AG04450 (cell line): ENCODE measurements around the gene ZNF512B. TPM values are rescaled to one million over a fixed set of nuclear protein-coding genes. Genes with fewer than 3 reads are reported as not detected.
"Not testable (repeated sequence)": the region's sequence is repeated elsewhere in the genome, so short reads cannot be mapped to it uniquely, and the experiment has no call there.

ENCODE experiments used
- CTCF ChIA-PET: fragments of 300-600, 350-600 bp; formaldehyde crosslinking; extraction: SDS; loops from one replicate; lab custom pipeline; 2022; ENCODE audit warnings: antibody characterized with exemption, inconsistent platforms; lab: Charles Lee
- POLR2A ChIA-PET: fragments of 350-600 bp; formaldehyde crosslinking; extraction: SDS; loops from one replicate; lab custom pipeline; 2021; ENCODE audit warnings: antibody characterized with exemption, inconsistent platforms; lab: Yijun Ruan, JAX
- DNase-seq: peaks from one replicate; pipeline ENCODE4 v3.0.0-alpha.2; 2011; ENCODE audit warnings: low read depth, low spot score
- H3K27ac ChIP-seq: one replicate; pipeline ENCODE4 v1.5.1; 2012; ENCODE audit warnings: low read depth, low read length, control low read depth
- H3K27me3 ChIP-seq: one replicate; pipeline ENCODE4 v1.6.0; 2012; ENCODE audit warnings: low read length; ENCODE audit not compliant: control insufficient read depth, insufficient read depth
- H3K4me3 ChIP-seq: 2 replicates; pipeline ENCODE4 v1.5.1; 2011; ENCODE audit warnings: mild to moderate bottlenecking, low read depth, low read length, control low read depth
- H3K9me3 ChIP-seq: 2 replicates; pipeline ENCODE4 v1.5.1; 2012; ENCODE audit warnings: low read length; ENCODE audit not compliant: control insufficient read depth, insufficient read depth
- CTCF ChIP-seq: IDR thresholded peaks from 2 replicates; pipeline ENCODE4 v1.5.1; 2011; ENCODE audit warnings: low read depth, low read length, control low read depth, inconsistent platforms
- polyA plus RNA-seq: library from polyadenylated mRNA; depleted of rRNA; stranded (reverse); fragments of >200 nt; gene quantifications from 2 replicates; pipeline ENCODE4 v1.2.3, GENCODE V29; 2011

The ZNF512B gene
- polyA plus RNA-seq, 1 experiment, result 4.0 TPM

- Histone ChIP-seq H3K27ac (peak overlapping the region; percentile 57), H3K9me3 (no peaks in the 10 kb centered on the region; the same call in 1 of the 2 replicates), H3K4me3 (peak overlapping the region; percentile 56), H3K27me3 (no peaks in the 10 kb centered on the region)
- ChIA-PET POLR2A (no interaction called here), CTCF (interaction anchor here (0.8 kb wide), 1 partner anchor 203 kb away, joined by 3 read pairs; no protein-coding TSS in a partner anchor)
- no peak for DNase-seq
- no peak for TF ChIP-seq CTCF
Observed at GRCh38 chr20:63978319-63979228, 8.8 kb upstream of the ZNF512B start.

DNA sequence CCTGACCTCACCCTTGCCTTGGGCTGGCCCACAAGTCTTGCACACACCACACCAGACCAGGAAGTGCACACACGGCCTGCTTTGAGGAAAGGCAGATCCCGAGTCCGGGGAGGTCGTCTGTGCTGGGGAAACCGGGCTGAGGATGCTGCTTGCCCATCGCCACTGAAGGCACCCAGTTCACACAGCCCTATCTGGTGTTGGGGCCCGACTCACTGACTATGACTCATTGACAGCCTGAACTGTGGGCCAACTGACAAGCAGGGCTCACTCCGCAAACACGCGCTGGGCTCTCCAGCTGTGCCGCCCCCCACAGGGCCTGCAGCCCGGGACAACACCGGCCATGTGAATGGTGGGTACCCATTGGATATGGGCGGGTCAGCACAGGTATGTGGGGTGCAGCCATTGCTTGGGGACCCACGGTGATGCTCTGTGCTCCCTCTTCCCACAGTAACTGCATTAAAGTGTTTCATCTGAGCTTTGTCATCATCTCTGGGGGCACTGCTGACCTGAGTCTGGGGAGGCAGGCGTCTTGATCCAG lies 8.1 kb upstream of the ZNF512B start:
- no peaks in the 10 kb centered on the region; the same call in 1 of the 2 replicates for H3K9me3 ChIP-seq
- TF ChIP-seq CTCF, result no peak
- H3K27ac ChIP-seq, result peak overlapping the region; percentile 57
- no peaks in the 10 kb centered on the region for H3K27me3 ChIP-seq
- DNase-seq, result peak; percentile 41
- POLR2A ChIA-PET, result interaction anchor here (0.8 kb wide), 1 partner anchor 113 kb away, joined by 3 read pairs; the partner anchor contains the start of gene TPD52L2
- H3K4me3 ChIP-seq, result no peak overlapping the region
- CTCF ChIA-PET, result interaction anchor here (0.6 to 0.8 kb wide), 2 partner anchors 186 to 202 kb away, joined by 3 to 5 read pairs; no protein-coding TSS in a partner anchor

DNA sequence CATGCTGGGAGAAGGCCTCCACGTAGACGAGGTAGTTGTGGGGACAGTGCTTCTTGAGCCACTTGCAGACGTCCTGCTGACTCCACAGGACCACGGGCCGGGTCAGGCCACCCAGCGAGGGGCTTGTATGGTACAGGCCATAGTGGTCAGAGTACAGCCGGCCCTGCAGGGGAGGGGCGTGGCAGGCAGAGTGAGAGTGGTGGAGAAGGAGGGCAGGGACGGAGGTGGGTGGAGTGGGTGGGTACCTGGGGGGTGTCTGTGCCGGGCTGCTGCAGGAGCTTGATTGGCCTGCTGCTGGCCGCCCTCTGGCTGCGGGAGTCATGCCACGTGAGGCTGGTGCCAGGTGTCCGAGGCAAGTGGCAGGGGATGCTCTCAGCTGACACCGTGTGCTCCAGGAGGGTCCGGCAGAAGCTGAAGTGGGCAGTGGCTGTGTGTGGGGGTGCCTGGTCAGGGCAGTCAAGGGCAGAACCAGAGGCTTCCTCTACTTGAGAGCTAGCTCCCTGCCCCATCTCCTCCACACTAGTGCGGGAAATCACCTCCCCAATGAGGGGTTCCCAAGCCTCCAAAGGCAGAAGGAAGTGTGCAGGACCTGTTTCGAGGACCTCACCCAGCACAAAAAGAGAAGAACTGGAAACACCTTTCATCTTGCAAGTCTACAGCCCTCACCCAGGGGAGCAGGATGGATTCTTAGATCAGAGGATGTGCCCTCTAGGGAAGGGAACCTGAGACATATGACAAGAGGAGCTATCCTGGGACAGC lies 7.4 kb upstream of the ZNF512B start:
- H3K27ac ChIP-seq, result no peak overlapping the region
- CTCF ChIA-PET, result interaction anchor here (0.6 kb wide), 1 partner anchor 186 kb away, joined by 5 read pairs; no protein-coding TSS in a partner anchor
- TF ChIP-seq CTCF, result no peak
- POLR2A ChIA-PET, result interaction anchor here (0.8 kb wide), 1 partner anchor 112 kb away, joined by 3 read pairs; the partner anchor contains the start of gene TPD52L2
- DNase-seq, result no peak
- no peaks in the 10 kb centered on the region for H3K27me3 ChIP-seq
- no peaks in the 10 kb centered on the region; the same call in 1 of the 2 replicates for H3K9me3 ChIP-seq
- H3K4me3 ChIP-seq, result no peak overlapping the region

GRCh38 chr20:63976511-63976910 lies 6.8 kb upstream of the ZNF512B start:
- CTCF ChIA-PET, H3K4me3 ChIP-seq, H3K9me3 ChIP-seq, H3K27me3 ChIP-seq, POLR2A ChIA-PET, DNase-seq, H3K27ac ChIP-seq: not testable (repeated sequence)
